Globus pallidus (tissue), 1 donor: ENCODE measurements around the gene USP49.

Experiments
- DNase-seq: peaks from one replicate; pipeline ENCODE4 v3.0.0-alpha.2; 2015; ENCODE audit warnings: low spot score

The USP49 gene

DNA sequence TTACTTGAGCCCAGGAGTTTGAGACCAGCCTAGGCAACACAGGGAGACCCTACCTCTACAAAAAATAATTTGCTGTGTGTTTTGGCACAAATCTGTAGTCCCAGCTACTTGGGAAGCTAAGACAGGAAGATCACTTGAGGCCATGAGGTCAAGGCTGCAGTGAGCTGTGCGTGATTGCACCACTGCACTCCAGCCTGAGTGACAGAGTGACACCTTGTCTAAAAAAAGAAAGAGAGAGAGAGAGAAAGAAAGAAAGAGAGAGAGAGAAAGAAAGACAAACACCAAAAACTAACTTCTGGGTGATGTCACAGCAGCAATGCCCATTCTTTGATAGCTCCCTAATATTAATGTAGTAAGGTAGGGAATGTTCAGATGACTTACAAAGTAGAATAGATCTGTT is 20.4 kb downstream of the USP49 start:
- DNase-seq = no peak

GRCh38 chr6:41872147-41872546 is 23.0 kb downstream of the USP49 start:
- no peak for DNase-seq

DNA sequence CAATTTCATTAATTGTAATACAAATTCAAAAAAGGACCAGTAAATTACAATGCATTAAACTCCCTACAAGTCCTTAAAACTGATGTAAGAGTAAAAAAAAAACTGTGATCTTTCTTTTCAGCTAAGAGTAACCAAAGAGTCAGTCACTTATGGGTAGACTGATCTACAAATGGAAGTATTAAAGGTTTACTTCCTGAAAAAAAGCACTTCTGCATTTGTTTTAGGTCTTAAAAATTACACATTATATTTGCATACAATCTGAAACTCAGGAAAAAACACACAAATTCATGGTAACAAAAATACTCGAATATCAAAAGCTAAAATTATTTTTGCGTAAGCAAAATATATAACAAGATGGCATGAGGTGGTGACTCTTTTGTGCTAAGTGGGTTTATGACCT is 23.5 kb downstream of the USP49 start:
- DNase-seq = no peak

- no peak for DNase-seq
Measured at GRCh38 chr6:41859356-41859755, 35.8 kb downstream of the USP49 start.

DNA sequence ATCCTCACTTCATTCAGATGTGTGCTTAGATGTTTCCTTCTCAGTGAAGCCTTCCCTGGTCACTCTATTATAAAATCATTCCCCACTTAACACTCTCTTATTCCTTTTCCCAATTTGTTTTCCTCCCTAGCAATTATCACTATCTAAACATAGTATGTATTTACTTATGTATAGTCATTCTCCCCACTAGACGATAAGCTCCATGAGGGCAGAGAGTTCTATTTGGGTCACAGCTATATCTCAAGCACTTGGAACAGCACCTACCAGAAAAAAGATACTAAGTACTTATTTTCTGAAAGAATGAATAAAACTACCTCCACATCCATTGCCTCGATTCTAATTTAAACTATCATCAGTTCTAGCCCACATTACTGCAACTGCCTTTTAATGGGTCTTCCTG is 36.5 kb downstream of the USP49 start:
- DNase-seq = no peak

GRCh38 chr6:41850861-41851260 is 44.3 kb downstream of the USP49 start:
- DNase-seq = no peak

GRCh38 chr6:41846666-41847237 is 48.4 kb downstream of the USP49 start:
- peak; percentile 52 for DNase-seq

DNA sequence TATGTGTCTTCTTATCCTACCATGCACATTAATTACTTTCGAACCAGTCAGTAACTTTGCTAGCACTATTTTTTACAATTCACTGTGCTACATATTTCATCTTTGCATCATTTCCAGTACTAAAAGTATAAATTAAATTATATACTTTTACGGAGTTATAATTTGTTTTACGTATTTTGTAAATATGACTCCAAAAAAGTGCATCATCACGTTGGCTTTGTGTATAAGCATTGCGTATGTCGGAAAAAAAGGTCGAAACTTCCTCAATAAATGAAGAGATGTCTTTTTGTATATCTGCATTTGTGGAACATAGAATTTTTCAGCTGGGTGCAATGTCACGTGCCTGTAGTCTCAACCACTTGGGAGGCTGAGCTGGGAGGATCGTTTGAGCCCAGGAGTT is 52.0 kb downstream of the USP49 start:
- no peak for DNase-seq

- no peak for DNase-seq
Measured at GRCh38 chr6:41840326-41840725, 54.8 kb downstream of the USP49 start.

DNA sequence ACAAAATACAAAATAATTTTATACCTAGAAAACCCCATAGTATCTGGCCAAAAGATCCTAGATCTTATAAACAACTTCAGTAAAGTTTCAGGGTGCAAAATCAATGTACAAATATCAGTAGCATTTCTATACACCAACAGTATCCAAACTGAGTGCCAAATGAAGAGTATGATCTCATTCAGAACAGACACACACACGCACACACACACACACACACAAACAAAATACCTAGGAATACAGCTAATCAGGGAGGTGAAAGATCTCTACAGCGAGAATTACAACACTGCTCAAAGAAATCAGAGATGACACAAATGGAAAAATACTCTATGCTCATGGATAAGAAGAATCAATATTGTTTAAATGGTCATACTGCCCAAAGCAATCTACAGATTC is 58.5 kb downstream of the USP49 start:
- no peak for DNase-seq

DNA sequence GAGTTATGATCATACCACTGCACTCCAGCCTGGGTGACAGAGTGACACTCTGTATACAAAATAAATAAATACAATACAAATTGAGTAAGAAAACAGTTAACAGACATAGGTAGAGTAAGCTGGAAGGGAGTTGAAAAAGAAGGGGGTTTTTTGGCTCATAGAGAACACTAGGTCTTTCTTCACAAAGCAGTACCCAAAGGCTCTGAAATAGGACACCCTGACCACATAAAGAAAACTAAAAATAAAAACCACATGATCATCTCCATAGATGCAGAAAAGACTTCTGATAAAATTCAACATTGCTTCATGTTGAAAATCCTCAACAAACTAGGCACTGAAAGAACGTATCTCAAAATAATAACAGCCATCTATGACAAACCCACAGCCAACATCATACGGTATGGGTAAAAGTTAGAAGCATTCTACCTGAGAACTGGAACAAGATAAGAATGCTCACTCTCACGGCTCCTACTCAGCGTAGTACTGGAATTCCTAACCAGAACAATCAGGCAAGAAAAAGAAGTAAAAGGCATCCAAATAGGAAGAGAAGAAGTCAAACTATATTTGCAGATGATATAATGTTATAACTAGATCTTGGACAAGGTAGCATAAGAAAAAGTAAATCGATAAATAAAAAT is 59.0 kb downstream of the USP49 start:
- no peak for DNase-seq

DNA sequence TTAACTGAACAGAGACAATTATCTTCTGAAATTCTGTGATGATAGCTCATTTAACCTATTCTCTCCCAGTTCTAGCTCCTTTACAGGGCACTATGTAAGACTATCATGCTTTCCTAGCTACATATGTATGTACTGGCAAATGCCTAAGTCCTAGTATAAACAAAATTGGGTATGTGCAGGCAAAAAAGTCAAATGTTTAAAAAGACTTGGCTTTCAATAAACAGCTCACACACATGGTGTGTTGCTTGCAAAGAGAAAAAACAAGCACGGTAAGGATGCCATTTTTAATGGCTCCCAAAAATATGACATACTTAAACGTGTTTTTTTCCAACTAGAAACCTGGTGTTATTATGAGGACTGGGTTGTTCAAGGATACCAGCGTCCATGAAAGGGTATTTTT is 62.9 kb downstream of the USP49 start:
- DNase-seq = no peak

GRCh38 chr6:41826343-41827022 is 68.7 kb downstream of the USP49 start:
- DNase-seq = no peak

DNA sequence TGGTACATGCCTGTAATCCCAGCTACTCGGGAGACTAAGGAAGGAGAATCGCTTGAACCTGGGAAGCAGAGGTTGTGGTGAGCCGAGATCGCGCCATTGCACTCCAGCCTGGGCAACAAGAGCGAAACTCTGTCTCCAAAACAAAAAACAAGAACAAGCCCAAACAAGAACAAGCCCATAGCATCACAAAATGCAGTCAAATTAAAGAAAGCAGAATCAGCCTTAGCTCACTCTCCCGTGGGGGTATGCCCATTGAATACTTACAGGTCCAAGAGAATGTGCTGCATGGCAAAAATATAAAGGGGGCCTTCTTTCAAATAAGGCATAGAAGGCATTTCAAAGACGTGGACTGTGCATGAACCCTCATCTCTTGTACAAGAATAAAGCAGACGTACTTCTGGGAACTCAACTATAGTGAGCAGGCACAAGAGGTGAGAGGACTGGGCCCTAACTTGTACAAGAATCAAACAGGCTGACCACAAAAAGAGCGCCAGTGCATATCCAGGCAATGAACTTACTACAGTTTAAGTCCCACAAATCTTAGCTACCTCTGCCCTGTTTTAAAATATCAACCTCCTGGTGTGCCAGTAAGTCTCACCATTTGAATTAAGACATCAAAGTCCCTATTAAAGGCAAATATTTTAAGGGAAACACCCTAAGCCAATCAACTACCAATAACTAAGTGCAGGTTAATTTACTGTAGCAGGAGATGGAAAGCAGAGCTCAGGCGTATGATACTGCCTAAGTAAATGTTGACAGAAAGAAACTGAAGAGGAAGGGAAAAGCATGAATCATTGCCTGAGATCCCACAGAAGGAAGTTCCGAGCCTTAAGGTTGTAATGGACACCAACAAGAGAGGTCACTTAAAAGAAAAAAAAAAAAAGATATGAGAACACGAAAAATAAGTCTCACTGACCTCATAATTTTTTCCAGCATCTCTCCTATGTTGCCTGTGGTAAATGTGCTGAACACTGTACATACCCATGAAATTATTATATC is 70.3 kb downstream of the USP49 start:
- DNase-seq = no peak

- no peak for DNase-seq
Measured at GRCh38 chr6:41823178-41823577, 72.0 kb downstream of the USP49 start.

- no peak for DNase-seq
Measured at GRCh38 chr6:41822021-41822420, 73.2 kb downstream of the USP49 start.

DNA sequence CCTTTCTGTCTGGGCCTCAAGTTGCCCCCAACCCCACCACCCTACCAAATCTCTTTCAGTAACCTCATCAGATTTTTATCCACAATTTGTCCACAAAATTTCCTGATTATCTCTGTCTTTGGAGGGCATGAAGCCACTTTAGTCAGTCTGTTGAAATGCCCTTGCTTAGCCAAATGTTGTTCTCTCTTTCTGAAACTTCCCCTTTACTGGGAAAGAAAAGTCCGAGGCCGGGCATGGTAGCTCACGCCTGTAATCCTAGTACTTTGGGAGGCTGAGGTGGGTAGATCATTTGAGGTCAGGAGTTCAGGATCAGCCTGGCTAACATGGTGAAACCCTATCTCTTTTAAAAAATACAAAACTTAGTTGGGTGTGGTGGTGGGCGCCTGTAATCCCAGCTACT is 73.9 kb downstream of the USP49 start:
- DNase-seq = no peak

GRCh38 chr6:41818271-41819054 is 76.7 kb downstream of the USP49 start:
- DNase-seq = no peak

DNA sequence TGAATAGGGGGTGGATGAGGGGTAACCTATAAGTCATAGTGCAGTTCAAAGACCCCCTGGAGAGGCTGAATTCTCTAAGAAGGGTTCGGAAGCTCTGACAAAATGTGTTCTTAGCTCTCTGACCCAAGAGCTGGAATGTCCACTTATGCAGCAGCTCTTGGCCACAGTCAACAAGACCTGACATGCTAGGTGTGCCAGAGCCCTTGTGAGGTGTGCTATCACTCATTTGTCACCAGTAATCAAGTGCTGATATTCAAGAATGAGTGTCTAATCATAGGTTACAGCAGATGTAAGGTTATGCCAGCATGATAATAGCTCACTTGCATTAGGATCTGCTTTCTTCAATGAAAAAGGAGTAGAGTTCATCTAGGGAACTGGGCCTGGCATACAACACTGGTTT is 79.6 kb downstream of the USP49 start:
- DNase-seq = no peak

- DNase-seq = no peak
Measured at GRCh38 chr6:41814629-41815028, 80.5 kb downstream of the USP49 start.

GRCh38 chr6:41813956-41814355 is 81.2 kb downstream of the USP49 start:
- no peak for DNase-seq

DNA sequence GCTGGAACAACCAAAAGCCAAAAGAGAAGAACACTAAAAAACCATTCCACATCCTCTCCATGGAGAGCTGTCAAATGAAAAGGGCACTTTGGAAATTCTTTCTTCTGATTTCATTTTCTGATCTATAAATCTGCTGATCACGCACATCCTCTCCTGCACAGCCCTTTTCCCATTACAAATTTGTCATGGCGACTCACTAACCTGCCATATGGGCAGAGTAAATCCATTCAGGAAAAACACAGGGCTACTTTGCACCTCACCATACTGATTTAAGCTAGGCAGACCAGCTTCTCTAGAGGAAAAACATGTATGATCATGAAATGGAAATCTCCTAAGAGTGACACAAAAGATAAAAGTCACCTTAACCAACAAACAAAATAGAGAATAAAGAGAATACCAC is 81.7 kb downstream of the USP49 start:
- no peak for DNase-seq
